ENCODE data around the gene IL17F. TPM values are rescaled to one million over a fixed set of nuclear protein-coding genes. Genes with fewer than 3 reads are reported as not detected.

The IL17F gene
- total RNA-seq, 1 donor from 2014 or later, result not detected

DNA sequence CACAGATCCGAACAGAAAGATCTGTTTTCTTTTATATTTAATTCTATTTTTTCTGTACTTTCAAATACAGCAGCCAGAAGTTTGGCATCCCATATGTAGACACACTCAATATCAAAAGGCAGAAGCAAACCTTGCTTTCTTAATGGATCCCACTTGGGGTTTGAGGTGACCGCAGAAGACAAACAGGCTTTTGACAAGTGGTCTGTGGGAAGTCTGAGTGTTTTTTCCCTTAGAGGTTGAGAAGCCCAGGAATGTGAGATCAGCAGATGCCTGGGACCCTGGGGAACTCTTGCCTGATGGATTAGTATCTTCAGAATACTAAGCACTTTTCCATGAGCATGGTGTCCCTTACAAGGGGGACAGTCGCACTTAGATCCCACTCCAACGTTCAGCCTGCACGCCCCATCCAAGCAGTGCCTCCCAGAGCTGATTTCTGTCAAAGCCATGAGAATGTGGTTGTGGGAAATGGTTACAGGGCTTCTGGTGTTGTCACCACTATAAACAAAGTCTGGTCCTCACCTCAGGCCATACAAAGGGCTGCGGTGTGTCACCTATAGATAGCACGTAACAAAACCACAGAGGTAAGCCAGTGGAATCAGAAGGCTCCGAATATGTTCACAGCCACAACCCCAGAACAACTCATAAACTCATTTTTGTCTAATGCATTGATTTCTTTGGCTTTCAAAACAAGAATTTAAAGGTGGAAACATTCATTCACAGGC is 12.7 kb downstream of the IL17F start:
- Mint-ChIP-seq H3K27me3 (ENCODE audit: low read depth) (peaks cover 20% of the 10 kb centered on the region), H3K4me1 (ENCODE audit: low read depth) (no peaks in the 10 kb centered on the region), H3K4me3 (ENCODE audit: unreplicated experiment) (no peak overlapping the region), H3K27ac (ENCODE audit: unreplicated experiment) (no peak overlapping the region), H3K36me3 (ENCODE audit: low read depth) (no peaks in the 10 kb centered on the region), H3K9me3 (ENCODE audit: low read depth) (no peaks in the 10 kb centered on the region)
- DNase-seq (ENCODE audit: low spot score), result no peak
- TF ChIP-seq, protein P1, sequence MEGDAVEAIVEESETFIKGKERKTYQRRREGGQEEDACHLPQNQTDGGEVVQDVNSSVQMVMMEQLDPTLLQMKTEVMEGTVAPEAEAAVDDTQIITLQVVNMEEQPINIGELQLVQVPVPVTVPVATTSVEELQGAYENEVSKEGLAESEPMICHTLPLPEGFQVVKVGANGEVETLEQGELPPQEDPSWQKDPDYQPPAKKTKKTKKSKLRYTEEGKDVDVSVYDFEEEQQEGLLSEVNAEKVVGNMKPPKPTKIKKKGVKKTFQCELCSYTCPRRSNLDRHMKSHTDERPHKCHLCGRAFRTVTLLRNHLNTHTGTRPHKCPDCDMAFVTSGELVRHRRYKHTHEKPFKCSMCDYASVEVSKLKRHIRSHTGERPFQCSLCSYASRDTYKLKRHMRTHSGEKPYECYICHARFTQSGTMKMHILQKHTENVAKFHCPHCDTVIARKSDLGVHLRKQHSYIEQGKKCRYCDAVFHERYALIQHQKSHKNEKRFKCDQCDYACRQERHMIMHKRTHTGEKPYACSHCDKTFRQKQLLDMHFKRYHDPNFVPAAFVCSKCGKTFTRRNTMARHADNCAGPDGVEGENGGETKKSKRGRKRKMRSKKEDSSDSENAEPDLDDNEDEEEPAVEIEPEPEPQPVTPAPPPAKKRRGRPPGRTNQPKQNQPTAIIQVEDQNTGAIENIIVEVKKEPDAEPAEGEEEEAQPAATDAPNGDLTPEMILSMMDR (IDR thresholded peaks at IDR 0.05), result no peak

DNA sequence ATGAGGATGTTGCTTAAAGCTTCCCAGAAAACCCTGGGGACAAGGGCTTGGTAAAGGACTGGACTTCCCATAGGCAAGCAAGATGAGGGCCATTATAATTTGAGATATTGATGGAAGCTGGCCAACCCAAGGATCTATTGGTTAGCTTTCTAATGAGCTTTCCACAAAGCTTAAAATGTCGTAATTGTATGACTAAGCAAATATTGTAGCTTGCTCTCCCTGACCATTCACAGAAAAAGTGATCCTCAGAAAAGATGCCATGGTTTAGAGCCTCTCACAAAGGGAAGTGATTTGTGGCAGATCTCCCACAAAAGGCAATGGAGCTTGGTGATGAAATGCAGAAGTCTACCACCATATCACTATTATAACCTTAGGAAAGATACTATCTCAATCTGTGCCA is 13.6 kb downstream of the IL17F start:
- no peak for DNase-seq (ENCODE audit: low spot score)
- TF ChIP-seq, protein P1 (IDR thresholded peaks at IDR 0.05), result no peak
- H3K36me3 Mint-ChIP-seq (ENCODE audit: low read depth), result no peaks in the 10 kb centered on the region
- no peaks in the 10 kb centered on the region for H3K4me1 Mint-ChIP-seq (ENCODE audit: low read depth)
- H3K4me3 Mint-ChIP-seq (ENCODE audit: unreplicated experiment), result no peak overlapping the region
- no peak overlapping the region for H3K27ac Mint-ChIP-seq (ENCODE audit: unreplicated experiment)
- no peaks in the 10 kb centered on the region for H3K9me3 Mint-ChIP-seq (ENCODE audit: low read depth)
- peaks cover 12% of the 10 kb centered on the region for H3K27me3 Mint-ChIP-seq (ENCODE audit: low read depth)

DNA sequence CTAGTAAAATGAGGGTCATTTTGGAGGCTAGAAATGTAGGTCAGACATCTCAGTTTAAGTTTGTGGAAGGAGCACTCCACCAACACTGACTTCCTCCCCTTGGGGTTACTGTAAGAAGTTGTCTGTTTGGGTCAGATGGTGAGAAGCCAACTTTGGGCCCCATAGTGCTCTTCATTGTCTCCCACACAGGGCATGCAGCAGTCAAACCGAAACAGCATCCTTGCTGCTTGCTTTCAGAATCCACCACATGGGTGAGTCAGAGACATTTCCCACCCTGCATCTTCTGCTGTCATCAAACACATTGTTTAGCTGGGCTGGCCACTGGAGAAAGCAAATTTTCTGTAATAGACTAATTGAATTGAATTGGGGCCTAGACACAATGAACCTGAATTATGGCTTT is 16.8 kb downstream of the IL17F start:
- no peak for DNase-seq (ENCODE audit: low spot score)
- TF ChIP-seq, protein P1 (IDR thresholded peaks at IDR 0.05), result no peak
- Mint-ChIP-seq H3K27me3 (ENCODE audit: low read depth) (peaks cover 30% of the 10 kb centered on the region), H3K4me1 (ENCODE audit: low read depth) (no peaks in the 10 kb centered on the region), H3K27ac (ENCODE audit: unreplicated experiment) (no peak overlapping the region), H3K36me3 (ENCODE audit: low read depth) (no peaks in the 10 kb centered on the region), H3K4me3 (ENCODE audit: unreplicated experiment) (no peak overlapping the region), H3K9me3 (ENCODE audit: low read depth) (no peaks in the 10 kb centered on the region)

DNA sequence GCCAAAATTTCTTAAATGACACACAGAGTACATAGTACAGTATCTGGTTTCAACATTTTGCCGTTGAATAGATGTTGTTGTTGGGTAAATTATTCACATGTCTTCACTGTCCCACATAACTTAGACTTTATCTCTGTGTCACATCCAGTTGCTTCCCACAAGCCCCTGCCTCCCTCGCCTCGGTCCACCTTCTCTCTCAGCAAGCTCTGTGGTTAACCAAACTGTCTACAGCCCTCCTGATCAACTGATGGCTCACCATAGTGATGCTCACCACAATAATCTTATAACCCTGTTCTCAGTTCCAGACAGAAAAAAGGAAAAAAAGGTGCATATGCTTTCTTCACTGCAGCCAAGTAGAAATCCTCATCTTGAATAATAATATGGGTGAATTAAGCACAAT is 23.0 kb downstream of the IL17F start:
- Mint-ChIP-seq H3K36me3 (ENCODE audit: low read depth) (no peaks in the 10 kb centered on the region), H3K27ac (ENCODE audit: unreplicated experiment) (no peak overlapping the region), H3K4me1 (ENCODE audit: low read depth) (no peaks in the 10 kb centered on the region), H3K4me3 (ENCODE audit: unreplicated experiment) (no peak overlapping the region), H3K27me3 (ENCODE audit: low read depth) (peaks cover 44% of the 10 kb centered on the region), H3K9me3 (ENCODE audit: low read depth) (no peaks in the 10 kb centered on the region)
- no peak for DNase-seq (ENCODE audit: low spot score)
- TF ChIP-seq, protein P1 (IDR thresholded peaks at IDR 0.05), result no peak

DNA sequence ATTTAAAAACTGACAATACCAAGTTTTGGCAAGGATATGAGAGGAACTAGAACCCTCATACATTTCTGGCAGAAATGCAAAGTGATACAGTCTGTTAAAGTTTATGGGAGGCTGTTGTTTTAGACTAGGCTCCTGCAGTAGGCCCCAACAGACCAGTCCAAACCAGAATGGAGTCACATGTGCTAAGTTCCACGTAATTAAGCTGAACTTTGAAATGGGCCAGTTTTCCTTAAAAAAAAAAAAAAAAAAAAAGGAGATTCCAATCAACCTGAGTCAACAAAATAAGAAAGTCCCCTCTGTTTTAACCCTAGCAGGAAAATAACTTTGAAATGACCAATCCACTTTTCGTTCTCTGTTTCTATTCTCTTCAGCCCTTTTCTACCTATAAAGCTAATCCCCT is 26.5 kb downstream of the IL17F start:
- peaks cover 23% of the 10 kb centered on the region for H3K27me3 Mint-ChIP-seq (ENCODE audit: low read depth)
- no peak overlapping the region for H3K27ac Mint-ChIP-seq (ENCODE audit: unreplicated experiment)
- H3K4me3 Mint-ChIP-seq (ENCODE audit: unreplicated experiment), result no peak overlapping the region
- TF ChIP-seq, protein P1 (IDR thresholded peaks at IDR 0.05), result no peak
- no peaks in the 10 kb centered on the region for H3K36me3 Mint-ChIP-seq (ENCODE audit: low read depth)
- H3K9me3 Mint-ChIP-seq (ENCODE audit: low read depth), result no peaks in the 10 kb centered on the region
- no peak for DNase-seq (ENCODE audit: low spot score)
- H3K4me1 Mint-ChIP-seq (ENCODE audit: low read depth), result no peaks in the 10 kb centered on the region

All from chondrocyte (in vitro differentiated cells).